Activated CD4-positive, alpha-beta T cell treated with anti-CD3 and anti-CD28 coated beads, Interleukin-2, amount 50 U/mL, for 4 hours (primary cell): ENCODE data around the gene RILPL1.
"Not testable (repeated sequence)": the region's sequence is repeated elsewhere in the genome, so short reads cannot be mapped to it uniquely, and the experiment has no call there.

ENCODE experiments used
- DNase-seq, 2 experiments: peaks; one replicate each; pipeline ENCODE4 v3.0.0-alpha.2; 2020

Gene RILPL1

GRCh38 chr12:123457980-123458779 is 75.3 kb downstream of the RILPL1 start, which contains the start of gene SNRNP35:
SNRNP35 (plus strand) TSS chr12:123458139; CDS start chr12:123465541, 7,402 bp downstream.
- DNase-seq = peak; percentile 77 to 82

- DNase-seq = no peak
Observed at GRCh38 chr12:123453165-123453564, 80.4 kb downstream of the RILPL1 start.

- not testable (repeated sequence) for DNase-seq
Observed at GRCh38 chr12:123452276-123452550, 81.3 kb downstream of the RILPL1 start.

- DNase-seq = no peak
Observed at GRCh38 chr12:123450636-123451035, 82.9 kb downstream of the RILPL1 start.

- DNase-seq = no peak
Observed at GRCh38 chr12:123449856-123450255, 83.7 kb downstream of the RILPL1 start.

- no peak for DNase-seq
Observed at GRCh38 chr12:123449249-123449733, 84.2 kb downstream of the RILPL1 start.

- no peak for DNase-seq
Observed at GRCh38 chr12:123446333-123446713, 87.2 kb downstream of the RILPL1 start.

- no peak for DNase-seq
Observed at GRCh38 chr12:123445388-123446332, 87.9 kb downstream of the RILPL1 start.

GRCh38 chr12:123444092-123445026 is 89.2 kb downstream of the RILPL1 start:
- DNase-seq = no peak

GRCh38 chr12:123442774-123443173 is 90.7 kb downstream of the RILPL1 start:
- DNase-seq = no peak

GRCh38 chr12:123441523-123442164 is 91.9 kb downstream of the RILPL1 start:
- no peak for DNase-seq

GRCh38 chr12:123436017-123436964 is 97.2 kb downstream of the RILPL1 start, which contains the start of gene RILPL2:
RILPL2 (minus strand) TSS chr12:123436684; CDS start chr12:123436420, 264 bp downstream.
- peak; percentile 91 to 92 for DNase-seq

GRCh38 chr12:123435636-123436016 is 97.9 kb downstream of the RILPL1 start:
- DNase-seq = no peak

GRCh38 chr12:123433615-123434014 is 99.9 kb downstream of the RILPL1 start:
- DNase-seq = no peak

GRCh38 chr12:123431951-123432817 is 101.3 kb downstream of the RILPL1 start:
- peak in 1 of 2 experiments; percentile 12 for DNase-seq

GRCh38 chr12:123429101-123429500 is 104.4 kb downstream of the RILPL1 start:
- DNase-seq = not testable (repeated sequence)

- no peak for DNase-seq
Observed at GRCh38 chr12:123428591-123428990, 104.9 kb downstream of the RILPL1 start.

GRCh38 chr12:123427036-123427769 is 106.3 kb downstream of the RILPL1 start:
- DNase-seq = no peak

- DNase-seq = no peak
Observed at GRCh38 chr12:123421314-123421713, 112.2 kb downstream of the RILPL1 start.
